Keratinocyte (primary cell): ENCODE measurements around the gene MXD3.

Source experiments
- CTCF ChIP-seq, 3 experiments: IDR thresholded peaks in 1 of 3; conservative IDR thresholded peaks in 1 of 3; optimal IDR thresholded peaks in 1 of 3; 2 replicates in 2 of 3; 3 replicates in 1 of 3; pipeline versions ENCODE3 to v1.5.1; 2011; ENCODE audit warnings: low read length in 3 of 3, mild to moderate bottlenecking in 3 of 3, moderate library complexity in 2 of 3, control low read depth in 1 of 3, inconsistent platforms in 1 of 3; ENCODE audit not compliant: insufficient read depth in 2 of 3; ENCODE audit errors: extremely low read depth in 1 of 3
- EZH2 ChIP-seq: IDR thresholded peaks from one replicate; pipeline ENCODE4 v1.6.1; 2012; ENCODE audit warnings: inconsistent platforms, mild to moderate bottlenecking, low read length, moderate library complexity

GRCh38 chr5:177332031-177332895 lies 20.6 kb upstream of the MXD3 start:
- TF ChIP-seq CTCF (optimal IDR thresholded peaks at IDR 0.05 in 1 of 3, IDR thresholded peaks at IDR 0.05 in 1 of 3, conservative IDR thresholded peaks at IDR 0.05 in 1 of 3; ENCODE audit: extremely low read depth in 1 of 3, insufficient read depth in 2 of 3, low read length in 3 of 3) (no peak), EZH2 (no peak)
